ENCODE measurements around the gene ASB2. TPM values are rescaled to one million over a fixed set of nuclear protein-coding genes. Genes with fewer than 3 reads are reported as not detected.

ASB2 gene
- total and polyA plus RNA-seq, 2 experiments from 2014 or later, result 191 to 208 TPM

DNA sequence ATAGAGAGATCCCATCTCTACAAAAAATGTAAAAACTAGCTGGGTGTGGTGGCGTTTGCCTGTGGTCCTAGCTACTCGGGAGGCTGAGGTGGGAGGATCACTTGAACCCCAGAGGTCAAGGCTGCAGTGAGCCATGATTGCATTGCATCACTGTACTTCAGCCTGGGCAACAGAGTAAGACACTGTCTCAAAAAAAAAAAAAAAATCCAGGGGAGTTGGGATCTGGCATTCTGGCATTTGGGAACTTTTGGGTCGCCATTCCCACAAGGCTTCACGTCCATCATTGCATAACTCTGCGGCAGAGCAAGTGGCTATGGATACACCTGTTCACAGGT is 83.9 kb downstream of the ASB2 start:
- Histone ChIP-seq H3K27me3 (no peaks in the 10 kb centered on the region), H3K9me3 (ENCODE audit: low read depth) (no peaks in the 10 kb centered on the region), H3K4me3 (no peak overlapping the region), H3K27ac (no peak overlapping the region), H3K4me1 (ENCODE audit: low read depth) (no peaks in the 10 kb centered on the region), H3K36me3 (no peaks in the 10 kb centered on the region)
- no peak for TF ChIP-seq CTCF (IDR thresholded peaks at IDR 0.05; ENCODE audit: low read depth, low read length)
- DNase-seq (ENCODE audit: low read depth in 1 of 2, low spot score in 1 of 2), result no peak

DNA sequence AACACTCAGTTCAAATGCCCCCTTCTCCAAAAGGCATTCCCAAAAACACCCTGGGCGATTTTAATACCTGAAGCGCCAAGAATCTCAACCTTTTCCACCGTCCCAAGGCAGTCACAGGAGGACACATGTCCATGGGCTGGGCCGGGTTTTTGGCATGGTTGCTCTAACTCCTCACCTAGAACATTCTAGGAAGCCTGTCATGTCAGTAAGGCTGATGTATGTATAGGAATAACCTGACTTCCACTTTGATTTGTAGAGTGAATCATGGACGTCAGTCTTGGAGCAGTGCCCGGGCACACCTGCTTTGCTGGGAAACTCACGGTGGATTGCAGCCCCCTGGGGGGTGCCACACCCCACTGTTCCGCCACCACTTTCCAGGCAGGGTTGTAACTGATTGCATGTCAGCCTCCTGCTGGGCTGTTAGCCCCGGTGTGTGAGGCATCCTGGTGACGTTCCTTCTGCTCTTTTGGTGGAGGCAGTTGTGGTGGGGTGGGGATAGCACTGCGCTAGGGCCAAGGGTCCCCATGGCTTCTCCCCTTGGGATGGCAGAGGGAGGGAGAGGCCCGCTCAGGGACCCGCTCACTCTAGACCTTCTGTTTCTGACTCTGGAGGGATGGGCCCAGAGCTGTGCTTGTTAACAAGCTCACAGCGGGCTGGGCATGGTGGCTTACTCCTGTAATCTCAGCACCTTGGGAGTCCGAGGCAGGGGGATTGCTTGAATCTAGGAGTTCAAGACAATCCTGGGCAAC is 84.4 kb downstream of the ASB2 start:
- no peaks in the 10 kb centered on the region for H3K36me3 ChIP-seq
- H3K27ac ChIP-seq, result no peak overlapping the region
- no peak overlapping the region for H3K4me3 ChIP-seq
- TF ChIP-seq CTCF (IDR thresholded peaks at IDR 0.05; ENCODE audit: low read depth, low read length), result no peak
- no peak for DNase-seq (ENCODE audit: low read depth in 1 of 2, low spot score in 1 of 2)
- H3K9me3 ChIP-seq (ENCODE audit: low read depth), result no peaks in the 10 kb centered on the region
- H3K27me3 ChIP-seq, result no peaks in the 10 kb centered on the region
- H3K4me1 ChIP-seq (ENCODE audit: low read depth), result no peaks in the 10 kb centered on the region

DNA sequence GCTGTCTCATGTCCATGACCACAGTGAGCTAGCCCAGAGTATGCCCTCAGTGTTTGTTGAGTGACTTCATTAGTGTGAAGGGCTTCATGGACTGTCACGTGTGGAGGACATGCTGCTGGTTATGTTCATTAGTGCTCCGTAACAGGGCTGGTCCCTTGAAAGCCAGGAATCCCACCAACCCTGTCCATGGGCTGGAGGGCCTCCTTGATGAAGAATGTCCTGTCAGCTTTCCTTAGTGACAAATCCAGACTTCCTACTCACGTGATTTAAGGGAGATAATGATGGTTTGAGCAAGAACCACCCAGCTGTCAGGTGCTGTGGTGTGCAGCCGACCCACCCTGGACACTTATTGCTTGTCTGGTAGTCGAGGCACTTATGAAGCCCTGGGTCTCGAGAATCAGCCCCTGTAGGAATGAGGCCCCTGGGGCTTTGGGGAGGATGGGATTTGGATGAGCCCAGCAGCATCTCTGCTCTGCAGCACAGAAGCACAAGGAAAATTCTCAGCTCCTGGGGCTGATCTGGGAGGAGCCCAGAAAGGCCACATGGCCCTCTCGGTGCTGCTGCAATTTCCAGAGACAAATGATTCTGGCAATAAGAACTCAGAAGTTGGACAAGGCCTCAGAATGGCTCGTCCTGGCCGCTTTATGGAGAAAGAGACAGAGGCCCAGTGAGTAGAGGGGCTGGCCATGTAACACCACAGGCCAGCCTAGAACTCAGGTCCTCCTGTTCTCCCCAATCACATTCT is 86.5 kb downstream of the ASB2 start:
- DNase-seq (ENCODE audit: low read depth in 1 of 2, low spot score in 1 of 2), result no peak
- Histone ChIP-seq H3K36me3 (no peaks in the 10 kb centered on the region), H3K27me3 (no peaks in the 10 kb centered on the region), H3K4me1 (ENCODE audit: low read depth) (no peaks in the 10 kb centered on the region), H3K27ac (no peak overlapping the region), H3K4me3 (no peak overlapping the region), H3K9me3 (ENCODE audit: low read depth) (no peaks in the 10 kb centered on the region)
- no peak for TF ChIP-seq CTCF (IDR thresholded peaks at IDR 0.05; ENCODE audit: low read depth, low read length)

DNA sequence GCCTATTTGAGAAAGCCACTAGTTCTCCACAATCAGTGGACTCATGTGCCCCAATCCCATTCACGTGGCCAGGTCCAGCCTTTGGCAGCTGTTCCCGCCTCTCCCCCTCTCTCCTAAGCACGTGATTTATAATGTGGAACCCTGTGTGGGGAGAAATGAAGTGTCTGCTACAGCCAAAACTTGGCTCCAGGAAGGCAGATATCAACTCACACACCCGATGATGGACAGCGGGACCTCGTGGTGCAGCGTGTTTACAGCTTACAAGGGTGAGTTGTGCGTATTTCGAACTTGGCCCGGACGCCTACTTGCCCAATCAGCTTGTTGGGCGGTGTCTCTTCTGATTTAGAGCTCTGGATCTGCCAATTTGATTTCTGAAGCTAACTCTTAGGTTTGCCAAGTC is 87.4 kb downstream of the ASB2 start:
- Histone ChIP-seq H3K36me3 (no peaks in the 10 kb centered on the region), H3K4me1 (ENCODE audit: low read depth) (no peaks in the 10 kb centered on the region), H3K27ac (no peak overlapping the region), H3K9me3 (ENCODE audit: low read depth) (no peaks in the 10 kb centered on the region), H3K4me3 (no peak overlapping the region), H3K27me3 (no peaks in the 10 kb centered on the region)
- no peak for DNase-seq (ENCODE audit: low read depth in 1 of 2, low spot score in 1 of 2)
- no peak for TF ChIP-seq CTCF (IDR thresholded peaks at IDR 0.05; ENCODE audit: low read depth, low read length)

DNA sequence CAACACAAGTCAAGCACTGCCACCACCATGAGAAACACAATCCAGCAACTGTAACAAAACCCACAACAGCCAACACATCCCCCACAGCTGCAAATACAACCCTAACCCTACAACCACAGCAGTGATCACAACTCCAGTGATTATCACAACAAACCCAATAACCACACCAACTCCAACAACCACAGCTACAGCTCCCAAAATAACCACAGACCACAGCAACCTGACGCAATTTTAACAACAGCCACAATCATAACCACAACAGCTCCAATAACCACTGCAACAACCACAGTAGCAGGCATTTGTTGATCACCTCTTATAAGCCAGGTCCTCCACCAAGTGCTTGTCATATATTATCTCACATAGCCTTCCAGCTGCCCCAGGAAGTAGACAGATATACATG is 91.4 kb downstream of the ASB2 start:
- Histone ChIP-seq H3K4me3 (no peak overlapping the region), H3K9me3 (ENCODE audit: low read depth) (no peaks in the 10 kb centered on the region), H3K4me1 (ENCODE audit: low read depth) (no peaks in the 10 kb centered on the region), H3K27ac (no peak overlapping the region), H3K27me3 (no peaks in the 10 kb centered on the region), H3K36me3 (no peaks in the 10 kb centered on the region)
- no peak for DNase-seq (ENCODE audit: low read depth in 1 of 2, low spot score in 1 of 2)
- TF ChIP-seq CTCF (IDR thresholded peaks at IDR 0.05; ENCODE audit: low read depth, low read length), result no peak

Other genes starting within 250 kb of the ASB2 start
- gene PRIMA1, start 188.1 kb downstream of the ASB2 start, total RNA-seq, result 2.6 and 5.7 TPM in 2 replicates
- gene PRIMA1, start 188.1 kb downstream of the ASB2 start, polyA plus RNA-seq, result 0.53 and 2.1 TPM in 2 replicates
- gene FAM181A, start 49.2 kb downstream of the ASB2 start, total RNA-seq, result not detected in 2 replicates
- gene FAM181A, start 49.2 kb downstream of the ASB2 start, polyA plus RNA-seq, result 0.16 TPM in 1 of 2 replicates, not detected in the other
- gene CCDC197, start 20.7 kb upstream of the ASB2 start, total RNA-seq, result not detected in 2 replicates
- gene CCDC197, start 20.7 kb upstream of the ASB2 start, polyA plus RNA-seq, result 0.21 TPM in 1 of 2 replicates, not detected in the other
- 2.4 and 4.1 TPM in 2 replicates for gene OTUB2, start 49.8 kb upstream of the ASB2 start, total RNA-seq
- 4.3 and 4.4 TPM in 2 replicates for gene OTUB2, start 49.8 kb upstream of the ASB2 start, polyA plus RNA-seq
- 167 and 188 TPM in 2 replicates for gene DDX24, start 104.6 kb upstream of the ASB2 start, total RNA-seq
- gene DDX24, start 104.6 kb upstream of the ASB2 start, polyA plus RNA-seq, result 227 and 272 TPM in 2 replicates
- gene IFI27L1, start 104.7 kb upstream of the ASB2 start, total RNA-seq, result 70.1 and 75.5 TPM in 2 replicates
- gene IFI27L1, start 104.7 kb upstream of the ASB2 start, polyA plus RNA-seq, result 95.4 and 111 TPM in 2 replicates
- gene IFI27, start 134.2 kb upstream of the ASB2 start, total RNA-seq, result 1.9 and 2.6 TPM in 2 replicates
- gene IFI27, start 134.2 kb upstream of the ASB2 start, polyA plus RNA-seq, result 6.6 and 9.1 TPM in 2 replicates
- 257 and 537 TPM in 2 replicates for gene IFI27L2, start 153.0 kb upstream of the ASB2 start, total RNA-seq
- 251 and 283 TPM in 2 replicates for gene IFI27L2, start 153.0 kb upstream of the ASB2 start, polyA plus RNA-seq
- gene PPP4R4, start 197.8 kb upstream of the ASB2 start, total RNA-seq, result 0.78 and 9.8 TPM in 2 replicates
- gene PPP4R4, start 197.8 kb upstream of the ASB2 start, polyA plus RNA-seq, result 0.59 and 0.77 TPM in 2 replicates

Data from cardiac muscle cell (in vitro differentiated cells and primary cell).